HepG2 (cell line): ENCODE measurements around the gene SEC14L6. TPM values are rescaled to one million over a fixed set of nuclear protein-coding genes. Genes with fewer than 3 reads are reported as not detected.

ENCODE experiments used
- ATAC-seq: fragments of 200-7000 bp; cut with Tn5 transposase; 3 replicates; pipeline ENCODE4 v1.9.1; 2020; ENCODE audit warnings: mild to moderate bottlenecking, moderate library complexity
- BruUV-seq: library from RNA; stranded (reverse); fragments of 400-500 nt; replicated peaks from 2 replicates; lab custom pipeline; 2021; lab: Mats Ljungman, UMichigan
- CTCF ChIA-PET: fragments of 300-600 bp; formaldehyde crosslinking; extraction: SDS; loops from one replicate; lab custom pipeline; 2021; ENCODE audit warnings: low total read pairs, inconsistent platforms, low intra/inter-chr PET ratio; lab: Yijun Ruan, JAX
- POLR2A ChIA-PET: fragments of 350-600 bp; sonication (Branson Sonifier 250); formaldehyde crosslinking; loops from one replicate; lab custom pipeline; 2020; ENCODE audit warnings: antibody characterized with exemption, inconsistent platforms; lab: Yijun Ruan, JAX
- DNase-seq: peaks from one replicate; pipeline ENCODE4 v3.0.0-alpha.2; 2015; ENCODE audit warnings: low spot score
- FAIRE-seq: peaks from 3 replicates; lab custom pipeline; 2011; peaks lifted over from hg19 to GRCh38; lab: Jason Lieb, UNC
- H2AFZ ChIP-seq: one replicate; pipeline ENCODE4 v1.6.1; 2011; ENCODE audit warnings: low read length, inconsistent platforms
- H3K27ac ChIP-seq: fragments of 300-600 bp; 3 replicates; pipeline ENCODE4 v1.8.0; 2011; ENCODE audit warnings: mixed run types, mild to moderate bottlenecking, mixed read lengths, low read length, inconsistent platforms; ENCODE audit not compliant: insufficient read depth; ENCODE audit errors: extremely low read length
- H3K27me3 ChIP-seq, 2 experiments: fragments of 200-600 bp in 1 of 2; 2 replicates in 1 of 2; 3 replicates in 1 of 2; pipeline versions ENCODE4 v1.6.0 to v1.8.0; 2011; ENCODE audit warnings: low read length in 2 of 2, mild to moderate bottlenecking in 2 of 2, moderate library complexity in 2 of 2, inconsistent platforms in 1 of 2; ENCODE audit not compliant: insufficient read depth in 2 of 2, control insufficient read depth in 1 of 2
- H3K36me3 ChIP-seq, 2 experiments: fragments of 200-600 bp in 1 of 2; replicated peaks in 1 of 2; 2 replicates in 1 of 2; 3 replicates in 1 of 2; pipeline versions ENCODE4 v1.5.1 to v1.8.0; 2011; ENCODE audit warnings: low read length in 2 of 2, inconsistent platforms in 1 of 2; ENCODE audit not compliant: insufficient read depth in 2 of 2, control insufficient read depth in 1 of 2
- H3K4me1 ChIP-seq: 2 replicates; pipeline ENCODE4 v1.5.1; 2012; ENCODE audit warnings: low read length, inconsistent platforms; ENCODE audit not compliant: insufficient read depth
- H3K4me2 ChIP-seq: 2 replicates; pipeline ENCODE4 v1.6.0; 2011; ENCODE audit warnings: low read depth, low read length, inconsistent platforms
- H3K4me3 ChIP-seq, 3 experiments: fragments of 200-600 bp in 1 of 3; sonication (generic), shearing (Covaris generic) in 1 of 3; replicated peaks in 1 of 3; 2 replicates each; pipeline ENCODE4 v1.5.1; 2011 to 2016; ENCODE audit warnings: low read length in 3 of 3, inconsistent platforms in 2 of 3, low read depth in 2 of 3, mild to moderate bottlenecking in 2 of 3, control low read depth in 1 of 3, mixed read lengths in 1 of 3; ENCODE audit not compliant: insufficient read depth in 1 of 3
- H3K79me2 ChIP-seq: one replicate; pipeline ENCODE4 v1.6.1; 2011; ENCODE audit warnings: low read length, inconsistent platforms; ENCODE audit not compliant: insufficient read depth
- H3K9ac ChIP-seq: 2 replicates; pipeline ENCODE4 v1.6.0; 2011; ENCODE audit warnings: mild to moderate bottlenecking, low read depth, low read length, inconsistent platforms; ENCODE audit not compliant: insufficient read depth
- H3K9me3 ChIP-seq: 2 replicates; pipeline ENCODE4 v1.5.1; 2012; ENCODE audit warnings: mild to moderate bottlenecking, low read length
- H4K20me1 ChIP-seq: 2 replicates; pipeline ENCODE4 v1.6.0; 2011; ENCODE audit warnings: inconsistent platforms, mild to moderate bottlenecking, low read length, moderate library complexity; ENCODE audit not compliant: insufficient read depth
- ADNP ChIP-seq: sonication (generic); formaldehyde crosslinking; IDR thresholded peaks from 2 replicates; pipeline ENCODE4 v1.4.0; 2020; ENCODE audit warnings: missing genetic modification reagents
- ARNT ChIP-seq: fragments of 450-650 bp; IDR thresholded peaks from 2 replicates; pipeline ENCODE4 v1.6.1; 2017
- FOXJ3 ChIP-seq: sonication (generic); formaldehyde crosslinking; IDR thresholded peaks from 2 replicates; pipeline ENCODE4 v1.4.0; 2020; ENCODE audit warnings: missing genetic modification reagents, mild to moderate bottlenecking, borderline replicate concordance
- GATAD1 ChIP-seq: IDR thresholded peaks from 2 replicates; pipeline ENCODE4 v1.6.1; 2016; ENCODE audit warnings: missing genetic modification reagents, missing compliant biosample characterization
- MED8 ChIP-seq: sonication (generic); formaldehyde crosslinking; IDR thresholded peaks from 2 replicates; pipeline ENCODE4 v1.8.1; 2023; ENCODE audit warnings: mild to moderate bottlenecking, missing genetic modification reagents; ENCODE audit not compliant: insufficient replicate concordance
- ZMYM3 ChIP-seq: sonication (generic); formaldehyde crosslinking; IDR thresholded peaks from 2 replicates; pipeline ENCODE4 v1.5.1; 2020; ENCODE audit warnings: mild to moderate bottlenecking, missing genetic modification reagents
- ZNF629 ChIP-seq: sonication (generic); formaldehyde crosslinking; conservative IDR thresholded peaks from 2 replicates; pipeline ENCODE4 v1.5.0; 2020; ENCODE audit warnings: missing genetic modification reagents
- ZNF772 ChIP-seq: sonication (generic); formaldehyde crosslinking; IDR thresholded peaks from 2 replicates; pipeline ENCODE4 v1.5.0; 2020; ENCODE audit warnings: mild to moderate bottlenecking, missing genetic modification reagents
- WGBS: methylation state at CpG from one replicate; pipeline ENCODE4 v1.1.6; 2017; ENCODE audit warnings: low lambda C conversion rate; 5-methylcytosine and 5-hydroxymethylcytosine counted together
- in situ Hi-C: cut with HindIII; loops from 2 replicates; pipeline ENCODE4 v1.10.0; 2017; ENCODE audit warnings: low pct_unique_long_range_greater_than_20kb; ENCODE audit not compliant: extremely low pct_ligation_motif_present
- intact Hi-C: fragments of 100-400 bp; cut with micrococcal nuclease; formaldehyde crosslinking; loops from one replicate; pipeline ENCODE4 v1.10.0; 2022; ENCODE audit not compliant: unreplicated experiment
- polyA plus RNA-seq, 8 experiments: library from polyadenylated mRNA; depleted of rRNA in 3 of 8; stranded (reverse) in 7 of 8; unstranded in 1 of 8; fragments of >200 nt; fragmentation: Illumina TruSeq in 4 of 8; extraction: Trizol in 4 of 8; gene quantifications; 2 replicates each; pipeline versions ENCODE4 v1.2.1 to v1.2.3, GENCODE V29; 2011 to 2016; ENCODE audit warnings: low read depth in 4 of 8, missing spikeins in 1 of 8, mixed read lengths in 1 of 8; ENCODE audit not compliant: insufficient read depth in 1 of 8
- total RNA-seq, 5 experiments: library from RNA; depleted of rRNA; stranded (reverse); fragments of >200 nt; fragmentation: Illumina TruSeq; extraction: Trizol; gene quantifications; 2 replicates each; pipeline ENCODE4 v1.2.3, GENCODE V29; 2016; ENCODE audit warnings: low read depth in 1 of 5

Gene SEC14L6
- total and polyA plus RNA-seq, 2 of the 13 experiments (the other 11 are each of a cell fraction or from before 2014, with no cell fraction given) = 0.09 to 9.3 TPM

GRCh38 chr22:30502911-30503310 is 43.6 kb downstream of the SEC14L6 start:
- Histone ChIP-seq H4K20me1 (no peaks in the 10 kb centered on the region), H3K4me2 (no peak overlapping the region), H3K36me3 (no peaks in the 10 kb centered on the region), H3K9me3 (no peaks in the 10 kb centered on the region), H3K79me2 (no peaks in the 10 kb centered on the region), H3K4me3 (no peak overlapping the region), H3K9ac (no peak overlapping the region), H3K27ac (no peak overlapping the region), H2AFZ (no peak overlapping the region), H3K4me1 (peaks cover 59% of the 10 kb centered on the region), H3K27me3 (no peaks in the 10 kb centered on the region)
- no peak for ATAC-seq
- WGBS = 61% methylated on average over 3 of the region's 3 CpGs
- ChIA-PET CTCF (no interaction called here), POLR2A (no interaction called here)
- in situ Hi-C loops = no loop called here
- DNase-seq = no peak
- TF ChIP-seq ARNT (no peak), ZNF772 (CRISPR knock-in tag) (no peak), GATAD1 (CRISPR knock-in tag) (no peak), MED8 (CRISPR knock-in tag) (no peak)
- FAIRE-seq = no peak
- intact Hi-C loops = no loop called here
- BruUV-seq = no TSS peak

DNA sequence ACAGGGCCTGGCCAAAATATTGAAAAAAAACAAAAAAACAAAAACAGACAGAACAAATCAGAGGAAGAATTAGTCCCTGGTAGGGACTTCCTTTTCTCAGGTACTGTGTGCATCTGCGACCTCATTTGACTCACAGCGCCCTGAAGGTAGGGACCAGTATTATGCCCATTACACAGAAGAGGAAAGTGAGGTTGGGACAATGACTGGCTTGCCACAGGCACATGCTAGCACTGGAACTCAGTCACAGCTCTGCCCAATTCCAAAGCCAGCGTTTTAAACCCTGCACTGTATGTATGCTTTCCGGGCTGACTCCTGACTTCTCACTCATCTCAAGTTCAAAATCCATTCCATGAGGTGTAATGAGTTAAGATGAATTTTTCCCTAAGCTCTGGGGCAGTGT is 44.4 kb downstream of the SEC14L6 start:
- DNase-seq = no peak
- Histone ChIP-seq H3K27ac (no peak overlapping the region), H4K20me1 (no peaks in the 10 kb centered on the region), H3K27me3 (no peaks in the 10 kb centered on the region), H3K9ac (no peak overlapping the region), H3K4me1 (peaks cover 64% of the 10 kb centered on the region), H3K79me2 (no peaks in the 10 kb centered on the region), H2AFZ (no peak overlapping the region), H3K9me3 (no peaks in the 10 kb centered on the region)
- intact Hi-C loops = no loop called here
- TF ChIP-seq ZNF629 (CRISPR knock-in tag) = peak; percentile 95
- no peak for TF ChIP-seq FOXJ3 (CRISPR knock-in tag)
- 0 out of 2 replicates have a peak, but pooled peaks have one; percentile 22 for TF ChIP-seq ADNP (CRISPR knock-in tag)
- peak; percentile 54; the same call in 1 of the 2 replicates for TF ChIP-seq ZMYM3
- TF ChIP-seq, all 625 proteins: peak for 3
- H3K4me3 ChIP-seq = no peak overlapping the region
- ATAC-seq = no peak
- POLR2A ChIA-PET = no interaction called here
- no peak for FAIRE-seq
- H3K4me2 ChIP-seq = no peak overlapping the region
- CTCF ChIA-PET = no interaction called here
- in situ Hi-C loops = no loop called here
- H3K36me3 ChIP-seq = no peaks in the 10 kb centered on the region
- 39% methylated on average over 4 of the region's 4 CpGs for WGBS
- no TSS peak for BruUV-seq
